Ascending aorta (tissue), 2 donors: ENCODE data around the gene NCLN. TPM values are rescaled to one million over a fixed set of nuclear protein-coding genes. Genes with fewer than 3 reads are reported as not detected.

Source experiments
- DNase-seq, 2 donors: peaks; one replicate each; pipeline ENCODE4 v3.0.0-alpha.2; 2019; ENCODE audit warnings: low spot score in 2 of 2
- H3K27ac ChIP-seq, 2 donors: fragments of 200-600 bp; sonication (generic); one replicate each; pipeline ENCODE4 v1.5.1; 2016 to 2017; ENCODE audit warnings: mild to moderate bottlenecking in 1 of 2
- H3K27me3 ChIP-seq: fragments of 200-600 bp; sonication (generic); one replicate; pipeline ENCODE4 v1.5.1; 2017
- H3K36me3 ChIP-seq, 2 donors: fragments of 200-600 bp; sonication (generic); one replicate each; pipeline ENCODE4 v1.5.1; 2016
- H3K4me1 ChIP-seq, 2 donors: fragments of 200-600 bp; sonication (generic); one replicate each; pipeline ENCODE4 v1.5.1; 2016 to 2017; ENCODE audit warnings: mild to moderate bottlenecking in 1 of 2
- H3K4me3 ChIP-seq, 2 donors: fragments of 200-600 bp; sonication (generic); one replicate each; pipeline ENCODE4 v1.5.1; 2016 to 2017; ENCODE audit warnings: mild to moderate bottlenecking in 1 of 2
- H3K9me3 ChIP-seq, 2 donors: fragments of 200-600 bp; sonication (generic); one replicate each; pipeline ENCODE4 v1.5.1; 2016
- CTCF ChIP-seq, 3 experiments: fragments of 200-600 bp in 2 of 3; fragments of 450-650 bp in 1 of 3; sonication (generic) in 2 of 3; IDR thresholded peaks; one replicate each; pipeline ENCODE4 v1.5.1; 2016 to 2019; ENCODE audit warnings: antibody characterized with exemption in 3 of 3, mild to moderate bottlenecking in 1 of 3, moderate library complexity in 1 of 3
- intact Hi-C: fragments of 100-400 bp; cut with DNase I; formaldehyde crosslinking; loops from one replicate; pipeline ENCODE4 v1.15.1; 2023
- total RNA-seq: library from RNA; depleted of rRNA; stranded (reverse); fragments of >200 nt; gene quantifications from one replicate; pipeline ENCODE4 v1.1.0, GENCODE V29; 2016

The NCLN gene
- total RNA-seq, 1 donor from 2014 or later, result 118 TPM

- Histone ChIP-seq H3K9me3 (no peaks in the 10 kb centered on the region), H3K4me1 (no peaks in the 10 kb centered on the region), H3K36me3 (no peaks in the 10 kb centered on the region), H3K27ac (no peak overlapping the region), H3K4me3 (no peak overlapping the region), H3K27me3 (no peaks in the 10 kb centered on the region)
- no peak for DNase-seq
- intact Hi-C loops, result no loop called here
- TF ChIP-seq CTCF (IDR thresholded peaks at IDR 0.05), result no peak
These were observed 58.3 kb downstream of the NCLN start for GRCh38 chr19:3243819-3244700.

- no peak overlapping the region for H3K27ac ChIP-seq
- TF ChIP-seq CTCF (IDR thresholded peaks at IDR 0.05), result no peak
- intact Hi-C loops, result no loop called here
- H3K4me3 ChIP-seq, result no peak overlapping the region
- no peak for DNase-seq
- H3K27me3 ChIP-seq, result no peaks in the 10 kb centered on the region
- no peaks in the 10 kb centered on the region for H3K9me3 ChIP-seq
- H3K4me1 ChIP-seq, result no peaks in the 10 kb centered on the region
- no peaks in the 10 kb centered on the region for H3K36me3 ChIP-seq
These were observed 59.3 kb downstream of the NCLN start for GRCh38 chr19:3245050-3245449.

- TF ChIP-seq CTCF (IDR thresholded peaks at IDR 0.05), result no peak
- H3K27ac ChIP-seq, result no peak overlapping the region
- no peaks in the 10 kb centered on the region for H3K9me3 ChIP-seq
- no peaks in the 10 kb centered on the region for H3K4me1 ChIP-seq
- no peaks in the 10 kb centered on the region for H3K36me3 ChIP-seq
- intact Hi-C loops, result no loop called here
- H3K4me3 ChIP-seq, result no peak overlapping the region
- H3K27me3 ChIP-seq, result no peaks in the 10 kb centered on the region
- no peak for DNase-seq
These were observed 63.1 kb downstream of the NCLN start for GRCh38 chr19:3248728-3249326.

GRCh38 chr19:3249408-3249807 lies 63.7 kb downstream of the NCLN start:
- Histone ChIP-seq H3K27ac (no peak overlapping the region), H3K9me3 (no peaks in the 10 kb centered on the region), H3K27me3 (no peaks in the 10 kb centered on the region), H3K4me3 (no peak overlapping the region), H3K36me3 (no peaks in the 10 kb centered on the region), H3K4me1 (no peaks in the 10 kb centered on the region)
- TF ChIP-seq CTCF (IDR thresholded peaks at IDR 0.05), result no peak
- intact Hi-C loops, result no loop called here
- DNase-seq, result no peak

GRCh38 chr19:3250675-3251074 lies 64.9 kb downstream of the NCLN start:
- intact Hi-C loops, result no loop called here
- no peaks in the 10 kb centered on the region for H3K9me3 ChIP-seq
- H3K27me3 ChIP-seq, result no peaks in the 10 kb centered on the region
- no peak overlapping the region for H3K4me3 ChIP-seq
- no peak for DNase-seq
- no peaks in the 10 kb centered on the region for H3K36me3 ChIP-seq
- no peaks in the 10 kb centered on the region for H3K4me1 ChIP-seq
- peak; percentile 25 to 49 (median 39) for TF ChIP-seq CTCF (IDR thresholded peaks at IDR 0.05)
- no peak overlapping the region for H3K27ac ChIP-seq
